GM12873 (cell line): ENCODE data around the gene ELAC2.

Source experiments
- CTCF ChIP-seq: IDR thresholded peaks from 2 replicates; pipeline ENCODE4 v1.5.1; 2012; ENCODE audit warnings: low read depth, mild to moderate bottlenecking, moderate library complexity, low read length, control low read depth; ENCODE audit not compliant: insufficient read depth; ENCODE audit errors: missing control alignments

Gene ELAC2

GRCh38 chr17:12996357-12996756, 21.5 kb downstream of the ELAC2 start:
- TF ChIP-seq CTCF: no peak

GRCh38 chr17:12995896-12996295, 21.9 kb downstream of the ELAC2 start:
- TF ChIP-seq CTCF: no peak

- no peak for TF ChIP-seq CTCF
Measured at GRCh38 chr17:12995106-12995895, 22.5 kb downstream of the ELAC2 start.

GRCh38 chr17:12994341-12995074, 23.3 kb downstream of the ELAC2 start:
- TF ChIP-seq CTCF: no peak

- TF ChIP-seq CTCF: no peak
Measured at GRCh38 chr17:12993631-12994030, 24.2 kb downstream of the ELAC2 start.

- no peak for TF ChIP-seq CTCF
Measured at GRCh38 chr17:12992676-12993075, 25.2 kb downstream of the ELAC2 start.

GRCh38 chr17:12990926-12991325, 26.9 kb downstream of the ELAC2 start:
- no peak for TF ChIP-seq CTCF
